Keratinocyte (primary cell): ENCODE measurements around the gene BCAS2.

ENCODE experiments used
- EZH2 ChIP-seq: IDR thresholded peaks from one replicate; pipeline ENCODE4 v1.6.1; 2012; ENCODE audit warnings: inconsistent platforms, mild to moderate bottlenecking, low read length, moderate library complexity
- TF ChIP-seq, protein P1 (sequence below), 3 experiments: IDR thresholded peaks in 1 of 3; conservative IDR thresholded peaks in 1 of 3; optimal IDR thresholded peaks in 1 of 3; 2 replicates in 2 of 3; 3 replicates in 1 of 3; pipeline versions ENCODE3 to v1.5.1; 2011; ENCODE audit warnings: low read length in 3 of 3, mild to moderate bottlenecking in 3 of 3, moderate library complexity in 2 of 3, control low read depth in 1 of 3, inconsistent platforms in 1 of 3; ENCODE audit not compliant: insufficient read depth in 2 of 3; ENCODE audit errors: extremely low read depth in 1 of 3

DNA sequence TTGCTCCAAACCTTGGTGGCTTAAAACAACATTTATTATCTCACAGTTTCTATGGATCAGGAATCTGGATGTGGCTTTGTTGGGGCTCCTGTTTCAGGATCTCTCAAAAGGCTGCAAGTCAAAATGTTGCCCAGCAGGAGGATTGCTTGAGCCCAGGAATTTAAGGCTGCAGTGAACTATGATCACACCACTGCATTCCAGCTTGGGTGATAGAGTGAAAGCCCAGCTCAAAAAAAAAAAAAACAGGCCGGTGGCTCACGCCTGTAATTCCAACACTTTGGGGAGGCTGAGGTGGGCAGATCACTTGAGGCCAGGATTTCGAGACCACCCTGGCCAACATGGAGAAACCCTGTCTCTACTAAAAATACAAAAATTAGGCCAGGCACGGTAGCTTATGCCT lies 30.0 kb downstream of the BCAS2 start:
- TF ChIP-seq EZH2: no peak
- TF ChIP-seq, protein P1, sequence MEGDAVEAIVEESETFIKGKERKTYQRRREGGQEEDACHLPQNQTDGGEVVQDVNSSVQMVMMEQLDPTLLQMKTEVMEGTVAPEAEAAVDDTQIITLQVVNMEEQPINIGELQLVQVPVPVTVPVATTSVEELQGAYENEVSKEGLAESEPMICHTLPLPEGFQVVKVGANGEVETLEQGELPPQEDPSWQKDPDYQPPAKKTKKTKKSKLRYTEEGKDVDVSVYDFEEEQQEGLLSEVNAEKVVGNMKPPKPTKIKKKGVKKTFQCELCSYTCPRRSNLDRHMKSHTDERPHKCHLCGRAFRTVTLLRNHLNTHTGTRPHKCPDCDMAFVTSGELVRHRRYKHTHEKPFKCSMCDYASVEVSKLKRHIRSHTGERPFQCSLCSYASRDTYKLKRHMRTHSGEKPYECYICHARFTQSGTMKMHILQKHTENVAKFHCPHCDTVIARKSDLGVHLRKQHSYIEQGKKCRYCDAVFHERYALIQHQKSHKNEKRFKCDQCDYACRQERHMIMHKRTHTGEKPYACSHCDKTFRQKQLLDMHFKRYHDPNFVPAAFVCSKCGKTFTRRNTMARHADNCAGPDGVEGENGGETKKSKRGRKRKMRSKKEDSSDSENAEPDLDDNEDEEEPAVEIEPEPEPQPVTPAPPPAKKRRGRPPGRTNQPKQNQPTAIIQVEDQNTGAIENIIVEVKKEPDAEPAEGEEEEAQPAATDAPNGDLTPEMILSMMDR (optimal IDR thresholded peaks at IDR 0.05 in 1 of 3, IDR thresholded peaks at IDR 0.05 in 1 of 3, conservative IDR thresholded peaks at IDR 0.05 in 1 of 3; ENCODE audit: extremely low read depth in 1 of 3, insufficient read depth in 2 of 3, low read length in 3 of 3): no peak
